H9 (cell line): ENCODE measurements around the gene KBTBD12. TPM values are rescaled to one million over a fixed set of nuclear protein-coding genes. Genes with fewer than 3 reads are reported as not detected.

ENCODE experiments used
- DNase-seq: peaks from one replicate; pipeline ENCODE4 v3.0.0-alpha.2; 2017
- H2AFZ ChIP-seq: one replicate; pipeline ENCODE4 v1.6.1; 2013; ENCODE audit warnings: mild to moderate bottlenecking, low read length, control low read depth, moderate library complexity
- H2AK5ac ChIP-seq: 2 replicates; pipeline ENCODE4 v1.6.1; 2013; ENCODE audit warnings: low read length, control low read depth, mixed read lengths; ENCODE audit not compliant: insufficient read length
- H2BK120ac ChIP-seq: one replicate; pipeline ENCODE4 v1.6.1; 2013; ENCODE audit warnings: low read depth, mild to moderate bottlenecking, low read length, control low read depth, inconsistent platforms; ENCODE audit not compliant: poor library complexity, severe bottlenecking
- H2BK12ac ChIP-seq: 2 replicates; pipeline ENCODE4 v1.6.1; 2013; ENCODE audit warnings: low read length, control low read depth, mixed read lengths, low read depth; ENCODE audit not compliant: insufficient read length
- H2BK15ac ChIP-seq: 2 replicates; pipeline ENCODE4 v1.6.1; 2013; ENCODE audit warnings: low read depth, low read length, control low read depth
- H2BK20ac ChIP-seq: one replicate; pipeline ENCODE4 v1.6.1; 2013; ENCODE audit warnings: low read depth, mild to moderate bottlenecking, low read length, control low read depth, inconsistent platforms; ENCODE audit not compliant: poor library complexity, severe bottlenecking
- H2BK5ac ChIP-seq: 2 replicates; pipeline ENCODE4 v1.6.1; 2013; ENCODE audit warnings: low read length, control low read depth, mixed read lengths; ENCODE audit not compliant: insufficient read length
- H3K14ac ChIP-seq: 2 replicates; pipeline ENCODE4 v1.6.1; 2013; ENCODE audit warnings: low read length, control low read depth; ENCODE audit not compliant: insufficient read depth
- H3K18ac ChIP-seq: 2 replicates; pipeline ENCODE4 v1.6.1; 2013; ENCODE audit warnings: low read depth, mild to moderate bottlenecking, mixed read lengths, low read length, control low read depth; ENCODE audit not compliant: insufficient read length
- H3K23ac ChIP-seq: 2 replicates; pipeline ENCODE4 v1.6.1; 2013; ENCODE audit warnings: low read length, control low read depth, mixed read lengths, low read depth; ENCODE audit not compliant: insufficient read length
- H3K23me2 ChIP-seq: 2 replicates; pipeline ENCODE4 v1.6.1; 2013; ENCODE audit warnings: low read depth, mild to moderate bottlenecking, mixed read lengths, low read length, control low read depth; ENCODE audit not compliant: insufficient read length, poor library complexity, severe bottlenecking
- H3K27ac ChIP-seq: 2 replicates; pipeline ENCODE4 v1.5.1; 2013; ENCODE audit warnings: low read length, control low read depth, mixed read lengths, low read depth; ENCODE audit not compliant: insufficient read length
- H3K27me3 ChIP-seq: 2 replicates; pipeline ENCODE4 v1.6.1; 2013; ENCODE audit warnings: low read length, control low read depth, inconsistent platforms; ENCODE audit not compliant: insufficient read depth
- H3K4ac ChIP-seq: 2 replicates; pipeline ENCODE4 v1.6.1; 2013; ENCODE audit warnings: low read depth, mild to moderate bottlenecking, control low read depth, inconsistent platforms, low read length, moderate library complexity
- H3K4me1 ChIP-seq: 2 replicates; pipeline ENCODE4 v1.6.1; 2013; ENCODE audit warnings: low read length, control low read depth, inconsistent platforms; ENCODE audit not compliant: insufficient read depth
- H3K4me2 ChIP-seq: 2 replicates; pipeline ENCODE4 v1.6.1; 2013; ENCODE audit warnings: low read length, control low read depth, mixed read lengths; ENCODE audit not compliant: insufficient read length, insufficient read depth
- H3K56ac ChIP-seq: 2 replicates; pipeline ENCODE4 v1.6.1; 2013; ENCODE audit warnings: low read depth, mild to moderate bottlenecking, mixed read lengths, low read length, control low read depth; ENCODE audit not compliant: insufficient read length
- H3K79me1 ChIP-seq: 2 replicates; pipeline ENCODE4 v1.6.1; 2013; ENCODE audit warnings: low read depth, mild to moderate bottlenecking, moderate library complexity, low read length, control low read depth, inconsistent platforms; ENCODE audit not compliant: insufficient read depth, poor library complexity, severe bottlenecking
- H3K79me2 ChIP-seq: 2 replicates; pipeline ENCODE4 v1.6.1; 2013; ENCODE audit warnings: low read length, control low read depth, inconsistent platforms; ENCODE audit not compliant: insufficient read depth
- H3K9ac ChIP-seq: 2 replicates; pipeline ENCODE4 v1.6.1; 2013; ENCODE audit warnings: low read length, control low read depth, mixed read lengths; ENCODE audit not compliant: insufficient read length; ENCODE audit errors: extremely low read depth
- H3K9me3 ChIP-seq: one replicate; pipeline ENCODE4 v1.6.1; 2013; ENCODE audit warnings: low read depth, low read length, inconsistent platforms; ENCODE audit not compliant: control insufficient read depth
- H3T11ph ChIP-seq: one replicate; pipeline ENCODE4 v1.6.1; 2013; ENCODE audit warnings: mild to moderate bottlenecking, low read length, control low read depth, inconsistent platforms
- H4K20me1 ChIP-seq: one replicate; pipeline ENCODE4 v1.6.1; 2013; ENCODE audit not compliant: control insufficient read depth, insufficient read length, insufficient read depth
- H4K5ac ChIP-seq: 2 replicates; pipeline ENCODE4 v1.6.1; 2013; ENCODE audit warnings: low read depth, mild to moderate bottlenecking, mixed read lengths, low read length, control low read depth; ENCODE audit not compliant: insufficient read length
- H4K8ac ChIP-seq: replicated peaks from 2 replicates; pipeline ENCODE4 v1.6.1; 2013; ENCODE audit warnings: low read length, control low read depth, mixed read lengths, low read depth; ENCODE audit not compliant: insufficient read length
- H4K91ac ChIP-seq: 2 replicates; pipeline ENCODE4 v1.6.1; 2013; ENCODE audit warnings: low read depth, mild to moderate bottlenecking, moderate library complexity, mixed read lengths, low read length, control low read depth; ENCODE audit not compliant: insufficient read length
- H3K27ac Mint-ChIP-seq, 3 experiments: 2 replicates in 2 of 3; 3 replicates in 1 of 3; pipeline ENCODE4 v1.8.0; 2020 to 2021; ENCODE audit warnings: mixed read lengths in 3 of 3, mild to moderate bottlenecking in 1 of 3, moderate library complexity in 1 of 3
- H3K27me3 Mint-ChIP-seq: 2 replicates; pipeline ENCODE4 v1.8.0; 2021; ENCODE audit warnings: low read depth, mild to moderate bottlenecking, moderate library complexity, mixed read lengths
- H3K36me3 Mint-ChIP-seq, 3 experiments: 2 replicates in 2 of 3; 3 replicates in 1 of 3; pipeline ENCODE4 v1.8.0; 2020 to 2021; ENCODE audit warnings: low read depth in 3 of 3, mixed read lengths in 3 of 3; ENCODE audit not compliant: insufficient read depth in 1 of 3
- H3K4me1 Mint-ChIP-seq, 2 experiments: 2 replicates each; pipeline ENCODE4 v1.8.0; 2020; ENCODE audit warnings: mixed read lengths in 2 of 2
- H3K4me3 Mint-ChIP-seq, 2 experiments: 2 replicates in 1 of 2; 3 replicates in 1 of 2; pipeline ENCODE4 v1.8.0; 2020 to 2021; ENCODE audit warnings: mild to moderate bottlenecking in 2 of 2, mixed read lengths in 2 of 2, moderate library complexity in 1 of 2
- H3K9me3 Mint-ChIP-seq, 2 experiments: 2 replicates in 1 of 2; 3 replicates in 1 of 2; pipeline ENCODE4 v1.8.0; 2020; ENCODE audit warnings: mild to moderate bottlenecking in 2 of 2, mixed read lengths in 2 of 2, moderate library complexity in 1 of 2
- CTCF ChIP-seq: fragments of 200-600 bp; sonication (generic); conservative IDR thresholded peaks from 3 replicates; pipeline ENCODE4 v1.8.0; 2021; ENCODE audit warnings: antibody characterized with exemption, mild to moderate bottlenecking
- WGBS: extraction: QIAGEN DNeasy Blood & Tissue Kit; methylation state at CpG from one replicate; pipeline ENCODE4 v1.1.7; 2013; ENCODE audit warnings: missing lambda C conversion rate, low lambda C conversion rate, mixed read lengths; ENCODE audit not compliant: insufficient read length; ENCODE audit errors: extremely low coverage; 5-methylcytosine and 5-hydroxymethylcytosine counted together
- total RNA-seq: library from RNA; stranded (reverse); gene quantifications from 2 replicates; pipeline ENCODE4 v1.2.1, GENCODE V29; 2021

The KBTBD12 gene
- total RNA-seq, 1 experiment from 2014 or later = not detected

GRCh38 chr3:127948211-127948610 is 33.2 kb downstream of the KBTBD12 start:
- Histone ChIP-seq H2BK120ac (no peak overlapping the region), H3K4ac (no peak overlapping the region), H3K9ac (no peak overlapping the region), H3K27me3 (no peaks in the 10 kb centered on the region), H3K14ac (no peak overlapping the region), H3K79me1 (no peaks in the 10 kb centered on the region), H3T11ph (no peak overlapping the region), H3K9me3 (no peaks in the 10 kb centered on the region), H2BK5ac (no peak overlapping the region), H3K56ac (no peak overlapping the region), H4K20me1 (no peaks in the 10 kb centered on the region), H3K4me2 (no peak overlapping the region), H2BK15ac (no peak overlapping the region), H2BK20ac (no peak overlapping the region), H3K23me2 (no peaks in the 10 kb centered on the region), H3K27ac (no peak overlapping the region), H2BK12ac (no peak overlapping the region), H4K8ac (no peak overlapping the region), H2AK5ac (no peak overlapping the region), H3K18ac (no peak overlapping the region), H4K91ac (no peak overlapping the region), H2AFZ (no peak overlapping the region), H3K23ac (no peak overlapping the region), H3K79me2 (no peaks in the 10 kb centered on the region), H4K5ac (no peak overlapping the region), H3K4me1 (no peaks in the 10 kb centered on the region)
- DNase-seq = no peak
- no peaks in the 10 kb centered on the region for H3K36me3 Mint-ChIP-seq
- WGBS = no CpG with 5 or more reads among the region's 3 CpGs
- no peak for TF ChIP-seq CTCF
- H3K27ac Mint-ChIP-seq = no peak overlapping the region
- H3K27me3 Mint-ChIP-seq = peaks cover 13% of the 10 kb centered on the region
- H3K9me3 Mint-ChIP-seq = peaks cover 2 to 3% of the 10 kb centered on the region in 2 experiments; a peak in 3 of 5 replicates
- H3K4me3 Mint-ChIP-seq = no peak overlapping the region
- H3K4me1 Mint-ChIP-seq = no peaks in the 10 kb centered on the region
